Stimulated activated CD8-positive, alpha-beta memory T cell treated with anti-CD3 and anti-CD28 coated beads, Interleukin-4, amount 100 ng/mL, for 48 hours (primary cell): ENCODE results near the gene TEX26.

Experiments
- DNase-seq: peaks from one replicate; pipeline ENCODE4 v3.0.0-alpha.2; 2020

TEX26 gene

GRCh38 chr13:30978981-30979956 lies 46.8 kb downstream of the TEX26 start:
- peak; percentile 76 for DNase-seq

GRCh38 chr13:30982506-30982905 lies 50.0 kb downstream of the TEX26 start:
- DNase-seq = no peak

DNA sequence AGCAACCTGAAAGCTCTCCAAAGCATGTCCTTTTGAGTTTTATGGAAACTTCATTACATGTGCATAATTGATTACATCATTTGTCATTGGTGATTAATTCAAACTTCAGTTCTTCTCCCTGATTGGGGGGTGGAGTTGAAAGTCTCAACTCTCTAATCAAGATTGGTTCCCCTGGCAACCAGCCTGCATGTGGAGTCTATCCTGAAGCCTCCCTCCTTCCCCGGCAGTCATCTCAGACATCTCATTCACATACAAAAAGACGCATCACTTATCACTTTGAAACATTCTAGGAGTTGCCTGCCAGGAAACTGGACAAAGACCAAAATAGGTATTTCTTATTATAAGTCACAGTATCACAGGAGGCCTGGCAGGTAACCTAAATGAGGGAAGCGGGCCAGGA lies 50.5 kb downstream of the TEX26 start:
- no peak for DNase-seq

GRCh38 chr13:30983431-30983830 lies 51.0 kb downstream of the TEX26 start:
- no peak for DNase-seq

DNA sequence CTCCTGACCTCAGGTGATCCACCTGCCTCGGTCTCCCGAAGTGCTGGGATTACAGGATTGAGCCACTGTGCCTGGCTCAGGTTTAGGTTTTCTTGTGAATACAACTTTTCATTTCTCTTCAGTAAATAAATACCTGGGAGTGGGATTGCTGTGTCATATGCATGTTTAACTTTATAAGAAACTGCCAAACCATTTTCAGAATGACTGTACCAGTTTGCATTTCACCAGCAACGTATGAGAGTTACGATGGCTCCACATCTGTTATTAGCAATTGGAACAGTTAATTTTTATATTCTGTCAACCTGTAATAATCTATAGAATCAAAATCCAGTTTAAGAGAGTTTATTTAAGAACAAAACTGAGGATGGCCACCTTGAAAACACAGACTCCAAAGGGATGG lies 52.2 kb downstream of the TEX26 start:
- DNase-seq = no peak

GRCh38 chr13:30985637-30986205 lies 53.3 kb downstream of the TEX26 start:
- DNase-seq = no peak

- DNase-seq = no peak
Observed at GRCh38 chr13:30991184-30991583, 58.7 kb downstream of the TEX26 start.

GRCh38 chr13:30991922-30992321 lies 59.5 kb downstream of the TEX26 start:
- no peak for DNase-seq

DNA sequence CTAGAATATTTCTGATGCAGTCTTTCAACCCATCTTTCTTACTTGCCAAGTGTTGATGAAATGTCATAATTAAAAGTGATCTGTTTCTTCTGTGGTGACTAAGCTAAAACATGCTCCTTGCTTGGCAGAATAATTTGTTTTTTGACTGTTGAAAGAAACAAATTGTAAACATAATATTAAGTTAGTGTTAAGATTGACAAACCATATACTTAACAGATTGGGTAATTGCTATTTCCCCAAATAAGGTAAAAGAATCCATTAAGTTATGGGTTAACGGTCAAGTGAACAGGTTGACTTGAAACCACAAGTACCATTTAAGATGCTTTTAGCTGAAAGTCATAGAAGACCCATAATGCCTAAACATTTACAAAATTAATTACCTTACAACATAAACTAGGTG lies 62.9 kb downstream of the TEX26 start:
- DNase-seq = no peak

- no peak for DNase-seq
Observed at GRCh38 chr13:30997697-30998096, 65.2 kb downstream of the TEX26 start.

GRCh38 chr13:30998136-30999088 lies 66.0 kb downstream of the TEX26 start:
- no peak for DNase-seq

DNA sequence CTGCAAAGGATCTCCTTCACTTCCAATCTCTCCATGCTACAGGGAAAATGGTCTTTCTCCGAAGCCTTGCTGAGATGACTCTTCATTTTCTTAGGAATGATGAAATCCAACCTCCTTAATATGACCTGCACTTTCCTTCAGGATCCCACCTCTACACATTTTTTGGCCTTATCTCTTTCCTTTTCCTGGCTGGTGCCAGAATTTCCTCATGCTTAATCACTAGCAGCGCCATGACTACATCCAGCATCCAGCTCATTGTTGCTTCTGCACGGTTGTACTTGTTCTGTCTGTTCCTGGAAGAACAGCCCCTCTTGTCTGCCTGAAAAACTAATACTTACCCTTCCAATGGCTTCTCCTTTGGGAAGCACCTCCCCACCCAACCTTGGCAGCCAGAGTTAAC lies 68.4 kb downstream of the TEX26 start:
- DNase-seq = no peak

DNA sequence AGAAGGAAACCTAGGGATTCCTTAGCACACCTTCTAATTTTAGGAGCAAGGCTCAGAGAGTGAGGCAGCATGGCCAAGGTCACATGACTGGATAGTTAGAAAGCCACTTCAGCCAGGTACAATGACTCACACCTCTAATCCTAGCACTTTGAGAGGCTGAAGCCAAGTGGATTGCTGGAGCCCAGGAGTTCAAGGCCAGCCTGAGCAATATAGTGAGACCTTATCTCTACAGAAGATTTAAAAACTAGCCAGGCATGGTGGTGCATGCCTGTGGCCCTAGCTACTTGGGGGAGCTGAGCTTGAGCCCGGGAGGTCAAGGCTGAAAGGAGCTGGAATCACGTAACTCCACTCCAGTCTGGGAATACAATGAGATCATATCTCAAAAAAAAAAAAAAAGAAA lies 69.2 kb downstream of the TEX26 start:
- no peak for DNase-seq

GRCh38 chr13:31005066-31005465 lies 72.6 kb downstream of the TEX26 start:
- DNase-seq = no peak

GRCh38 chr13:31007417-31007816 lies 75.0 kb downstream of the TEX26 start:
- no peak for DNase-seq

GRCh38 chr13:31008400-31009115 lies 76.1 kb downstream of the TEX26 start:
- no peak for DNase-seq

- DNase-seq = no peak
Observed at GRCh38 chr13:31009166-31009565, 76.7 kb downstream of the TEX26 start.

DNA sequence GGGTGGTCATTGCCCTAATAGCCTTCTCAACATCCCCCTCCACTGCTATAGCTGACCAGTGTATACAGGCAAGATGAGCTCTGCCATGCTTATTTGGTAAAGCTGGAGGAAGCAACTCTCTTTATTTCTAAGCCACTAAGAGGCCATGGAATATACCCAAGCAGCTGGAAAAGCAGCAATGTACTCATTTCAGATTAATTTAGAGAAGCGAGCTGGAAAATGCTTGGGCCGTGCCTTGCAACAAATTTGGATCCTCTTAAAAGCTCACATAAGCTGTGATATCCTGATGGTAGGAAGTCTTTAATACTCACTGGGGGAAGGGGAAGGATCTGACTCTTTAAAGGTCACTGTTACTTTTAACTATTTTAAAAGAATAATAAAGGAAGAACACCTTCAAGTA lies 77.8 kb downstream of the TEX26 start:
- DNase-seq = no peak

DNA sequence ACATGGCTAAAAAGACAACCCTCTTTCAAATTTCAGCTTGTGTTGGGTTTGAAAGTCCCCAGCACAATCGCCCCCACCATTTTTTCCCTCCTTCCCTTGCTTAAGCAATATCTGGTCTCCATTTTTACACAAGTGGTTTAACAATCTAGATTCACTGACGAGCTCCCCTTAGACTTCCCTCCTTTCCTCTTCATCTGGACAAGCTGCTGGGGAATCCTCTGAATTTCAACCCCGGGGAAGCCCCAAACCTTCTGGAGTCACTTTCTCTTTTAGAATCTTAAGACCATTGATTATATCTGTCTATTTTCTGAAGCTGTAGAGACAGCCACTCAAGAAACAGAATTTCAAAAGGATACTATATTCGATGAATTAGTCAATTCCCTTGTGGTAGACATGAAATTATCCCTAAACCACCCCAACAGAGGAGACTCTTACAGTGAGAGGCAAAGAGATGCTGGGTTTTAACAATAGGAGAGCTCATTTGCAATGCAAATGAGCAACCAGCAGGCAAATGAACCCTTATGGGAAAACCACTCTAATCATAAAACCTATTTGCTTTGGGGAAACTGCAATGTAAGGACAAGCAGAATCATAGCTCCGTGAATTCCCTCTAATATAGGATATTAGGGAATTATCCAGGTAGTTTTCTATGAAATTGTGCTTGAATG lies 78.9 kb downstream of the TEX26 start:
- DNase-seq = no peak

DNA sequence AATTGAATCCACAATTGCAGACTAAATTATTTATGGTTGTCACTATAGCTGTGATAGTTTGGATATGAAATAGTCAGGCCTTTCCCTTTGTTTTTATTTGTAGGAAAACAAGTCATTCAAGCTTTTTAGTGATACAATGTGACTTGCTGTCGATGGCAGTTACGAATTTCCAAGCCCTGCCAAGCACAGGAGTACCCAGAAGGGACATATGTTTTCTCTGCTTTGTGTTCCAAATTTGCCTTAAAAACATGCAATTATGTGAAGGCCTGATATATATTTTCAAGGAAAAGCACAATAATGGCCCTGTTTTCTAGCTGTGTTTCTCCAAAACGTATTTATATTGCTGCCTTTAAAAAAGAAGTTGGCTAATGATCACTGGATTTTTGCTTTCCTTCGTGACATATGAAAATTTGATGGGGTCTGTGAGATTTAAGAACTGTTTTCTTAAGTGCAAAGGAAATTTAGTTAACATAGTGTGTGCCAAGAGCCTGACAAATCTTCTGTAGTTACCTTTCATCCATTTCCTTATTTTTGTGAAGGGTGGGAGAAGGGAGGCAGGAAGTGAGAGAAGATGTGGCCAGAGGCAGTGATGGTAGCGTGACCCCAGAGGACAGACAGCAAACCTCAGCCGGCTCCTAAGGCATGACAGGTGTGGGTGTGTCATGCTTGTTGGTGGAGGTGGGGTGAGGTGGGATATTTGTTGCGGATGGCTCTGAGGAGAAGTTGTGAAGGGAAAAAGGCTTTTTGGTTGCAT lies 79.6 kb downstream of the TEX26 start:
- DNase-seq = no peak

DNA sequence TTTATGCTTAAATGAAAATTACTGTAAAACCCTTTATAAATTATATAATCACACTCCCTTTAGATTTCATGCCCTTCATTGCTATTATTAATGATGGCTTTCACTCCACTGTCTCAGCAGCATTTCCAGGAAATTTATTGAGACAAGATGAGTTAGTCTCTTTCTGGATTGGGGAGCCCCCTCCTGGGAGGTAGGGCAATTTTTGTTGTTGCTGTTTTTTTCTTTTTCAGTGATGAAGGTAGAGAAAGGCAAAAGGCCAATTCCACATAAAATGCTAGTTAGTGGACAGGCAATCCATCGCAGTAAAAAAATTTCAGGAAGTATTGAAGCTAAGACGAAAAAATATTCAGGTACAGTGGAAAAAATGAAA lies 80.2 kb downstream of the TEX26 start:
- DNase-seq = no peak
